Stimulated activated CD4-positive, alpha-beta T cell treated with anti-CD3 and anti-CD28 coated beads, Interleukin-1b, Interleukin-23, amount 100 ng/mL, for 24 hours (primary cell): Measurements from ENCODE around the gene CCDC188.

Experiments
- DNase-seq, 4 experiments: peaks; one replicate each; pipeline ENCODE4 v3.0.0-alpha.2; 2020; ENCODE audit warnings: low read depth in 4 of 4, low spot score in 1 of 4

Gene CCDC188

GRCh38 chr22:20135806-20136602 is 14.9 kb downstream of the CCDC188 start:
- no peak for DNase-seq

DNA sequence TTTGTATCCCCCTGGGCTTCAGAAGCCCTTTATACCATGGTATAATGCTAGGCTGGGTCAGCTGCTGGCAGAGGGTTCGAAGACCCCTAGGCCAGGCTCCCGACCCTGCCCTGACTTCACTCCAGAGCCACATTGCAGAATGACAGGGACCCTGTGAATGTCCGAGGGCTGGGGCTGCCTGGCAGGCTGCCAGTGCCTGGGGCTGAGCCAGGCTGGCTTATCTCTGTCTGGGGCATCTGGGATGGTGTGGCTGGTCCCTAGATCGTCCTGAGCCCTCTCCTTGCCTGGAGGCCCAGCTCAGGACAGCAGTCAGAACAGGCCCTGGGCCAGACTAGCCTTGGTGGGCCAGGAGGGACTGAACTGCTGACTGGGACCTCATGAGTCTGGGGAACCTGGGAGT is 15.6 kb downstream of the CCDC188 start:
- DNase-seq = no peak

GRCh38 chr22:20133930-20134549 is 16.8 kb downstream of the CCDC188 start:
- DNase-seq = no peak

GRCh38 chr22:20132686-20133246 is 18.1 kb downstream of the CCDC188 start:
- DNase-seq = no peak

DNA sequence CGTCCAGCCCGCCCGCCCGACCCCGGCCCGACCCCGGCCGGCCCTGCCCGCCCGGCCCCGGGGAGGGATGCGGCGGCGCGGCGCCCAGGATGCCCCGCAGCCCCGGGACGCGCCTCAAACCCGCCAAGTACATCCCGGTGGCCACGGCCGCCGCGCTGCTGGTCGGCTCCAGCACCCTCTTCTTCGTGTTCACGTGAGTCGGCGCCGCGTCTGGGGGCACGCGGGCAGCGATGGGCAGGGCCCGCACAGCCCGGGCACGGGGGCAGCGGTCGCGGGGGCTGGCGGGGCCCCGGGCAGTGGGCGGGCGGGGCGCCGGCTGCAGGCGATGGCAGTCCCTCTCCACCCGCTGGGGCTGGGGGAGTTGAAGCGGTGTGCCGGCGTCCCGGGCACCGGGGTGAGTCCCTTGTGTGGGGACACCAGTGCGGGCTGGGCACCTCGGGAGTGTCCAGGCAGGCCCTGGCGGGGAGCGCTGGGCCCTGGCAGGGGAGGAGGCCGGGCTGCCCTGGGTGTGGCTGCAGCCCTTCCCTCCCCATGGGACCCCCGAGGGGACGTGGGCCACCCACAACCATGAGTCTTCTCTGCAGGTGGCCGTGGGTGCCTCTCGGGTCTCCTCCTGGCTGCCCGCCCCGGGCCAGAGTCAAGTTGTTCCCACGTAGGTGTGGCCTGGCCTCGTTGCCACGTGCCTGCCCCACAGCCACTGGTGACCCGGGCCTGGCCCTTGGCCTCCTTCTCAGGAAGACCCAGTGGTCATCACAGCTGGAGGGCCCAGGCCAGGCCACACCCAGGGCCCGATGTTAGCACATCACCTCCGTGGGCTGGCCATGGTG is 18.8 kb downstream of the CCDC188 start:
- no peak for DNase-seq

GRCh38 chr22:20131597-20131858 is 19.3 kb downstream of the CCDC188 start, which contains the start of gene ZDHHC8:
Gene ZDHHC8 (plus strand): TSS chr22:20131804. CDS start chr22:20131948, 144 bp downstream.
- DNase-seq = peak in 1 of 4 experiments; percentile 43

GRCh38 chr22:20130731-20131596 is 19.9 kb downstream of the CCDC188 start:
- peak; percentile 63 to 78 (median 72) for DNase-seq

DNA sequence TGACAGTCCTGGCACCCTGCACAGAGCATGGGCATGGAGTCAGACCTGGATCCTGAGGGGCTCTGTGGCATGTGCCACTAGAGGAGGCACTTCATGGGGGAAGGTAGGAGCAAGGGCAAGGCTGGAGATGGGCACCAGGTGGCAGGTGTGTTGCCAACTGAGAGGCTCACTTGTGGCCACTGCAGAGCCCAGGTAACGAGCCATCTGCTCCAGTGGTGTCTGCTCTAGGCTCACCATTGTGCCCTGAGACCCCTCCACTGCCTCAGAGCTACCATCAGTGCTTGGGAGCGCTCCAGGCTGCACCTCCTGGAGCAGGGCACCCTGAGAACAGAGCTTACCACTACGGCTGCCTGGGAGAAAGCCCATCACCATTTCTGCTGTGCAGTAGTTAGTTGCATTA is 20.5 kb downstream of the CCDC188 start:
- DNase-seq = no peak

GRCh38 chr22:20129747-20130014 is 21.2 kb downstream of the CCDC188 start:
- no peak for DNase-seq

- DNase-seq = peak in 1 of 4 experiments; percentile 37
Observed at GRCh38 chr22:20128902-20129746, 21.7 kb downstream of the CCDC188 start.

- DNase-seq = no peak
Observed at GRCh38 chr22:20128619-20128901, 22.3 kb downstream of the CCDC188 start.

DNA sequence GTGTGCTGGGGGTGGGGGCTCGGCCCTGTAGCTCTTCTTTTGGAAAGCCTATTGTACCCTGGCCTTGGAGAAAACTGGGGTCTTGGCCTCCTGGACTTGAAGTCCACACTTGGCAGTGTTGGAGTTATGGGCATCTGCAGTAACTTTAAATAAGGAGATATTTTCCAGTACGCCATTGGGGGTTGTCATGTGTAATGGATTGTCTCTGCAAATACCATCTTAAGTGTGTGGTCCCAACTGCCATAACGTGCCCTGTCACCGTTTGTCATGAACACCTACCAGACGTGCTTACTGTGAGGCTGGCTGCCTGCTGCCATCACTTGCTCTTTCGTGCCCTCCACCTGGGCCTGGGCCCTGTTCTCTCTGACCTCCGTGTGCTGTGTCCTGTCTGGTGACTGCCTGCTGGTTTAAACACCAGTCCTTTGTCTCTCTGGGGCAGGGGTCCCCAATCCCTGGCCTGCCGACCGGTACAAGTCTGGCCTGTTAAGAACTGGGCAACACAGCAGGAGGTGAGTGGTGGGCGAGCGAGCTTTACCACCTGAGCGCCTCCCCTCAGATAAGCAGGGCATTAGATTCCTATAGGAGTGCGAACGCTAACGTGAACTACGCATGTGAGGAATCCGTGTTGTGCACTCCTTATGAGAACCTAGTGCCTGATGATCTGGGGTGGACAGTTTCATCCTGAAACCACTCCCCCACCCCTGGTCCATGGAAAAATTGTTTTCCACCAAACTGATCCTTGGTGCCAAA is 22.8 kb downstream of the CCDC188 start:
- DNase-seq = no peak

GRCh38 chr22:20127318-20127868 is 23.5 kb downstream of the CCDC188 start:
- DNase-seq = no peak

GRCh38 chr22:20126284-20127029 is 24.4 kb downstream of the CCDC188 start:
- no peak for DNase-seq

GRCh38 chr22:20125201-20126174 is 25.4 kb downstream of the CCDC188 start:
- no peak for DNase-seq

DNA sequence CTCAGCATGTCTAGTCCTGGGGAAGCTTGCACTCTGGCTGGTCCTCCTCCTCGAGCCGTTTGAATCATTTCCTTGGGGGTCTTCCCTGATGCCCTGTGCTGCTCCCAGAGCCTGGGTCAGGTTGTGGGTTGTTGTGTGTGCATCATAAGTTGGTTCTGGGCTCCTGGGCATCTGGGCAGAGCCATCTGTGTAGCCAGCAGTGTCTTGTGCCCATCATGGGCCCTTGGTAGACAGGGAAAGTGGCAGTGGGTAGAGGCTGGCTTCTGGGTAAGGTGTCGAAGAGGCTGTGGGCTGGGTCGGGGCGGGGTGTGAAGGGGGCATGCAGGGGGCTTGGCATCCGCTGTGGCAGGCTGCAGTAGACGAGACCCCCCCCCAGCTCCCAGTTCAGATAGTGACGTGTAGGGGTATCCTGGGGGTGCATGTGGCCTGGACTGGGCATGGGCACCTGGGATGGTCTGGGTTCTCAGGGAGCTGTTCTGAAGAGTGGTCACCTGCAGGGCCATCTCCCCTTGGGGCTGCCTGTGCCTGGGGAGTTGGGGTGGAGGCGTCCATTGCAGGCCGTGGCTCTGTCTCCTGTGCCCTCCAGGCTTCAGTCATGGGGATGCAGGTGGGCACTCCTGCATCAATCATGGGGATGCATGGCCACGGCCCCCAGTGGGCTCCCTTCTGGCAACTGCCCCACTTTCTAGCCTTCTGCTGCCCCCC is 26.6 kb downstream of the CCDC188 start:
- no peak for DNase-seq
